Renal pelvis (tissue), 4 donors: ENCODE results near the gene KIF6. TPM values are rescaled to one million over a fixed set of nuclear protein-coding genes. Genes with fewer than 3 reads are reported as not detected.

Experiments
- DNase-seq: peaks from one replicate; pipeline ENCODE4 v3.0.0-alpha.2; 2013
- polyA plus RNA-seq, 3 donors: library from polyadenylated mRNA; unstranded; fragments of 120-200 nt; gene quantifications; one replicate each; pipeline ENCODE4 v1.2.1, GENCODE V29; 2013; ENCODE audit not compliant: insufficient read length in 3 of 3

Gene KIF6
- polyA plus RNA-seq, 3 donors = 3.5 to 4.1 (median 3.9) TPM

DNA sequence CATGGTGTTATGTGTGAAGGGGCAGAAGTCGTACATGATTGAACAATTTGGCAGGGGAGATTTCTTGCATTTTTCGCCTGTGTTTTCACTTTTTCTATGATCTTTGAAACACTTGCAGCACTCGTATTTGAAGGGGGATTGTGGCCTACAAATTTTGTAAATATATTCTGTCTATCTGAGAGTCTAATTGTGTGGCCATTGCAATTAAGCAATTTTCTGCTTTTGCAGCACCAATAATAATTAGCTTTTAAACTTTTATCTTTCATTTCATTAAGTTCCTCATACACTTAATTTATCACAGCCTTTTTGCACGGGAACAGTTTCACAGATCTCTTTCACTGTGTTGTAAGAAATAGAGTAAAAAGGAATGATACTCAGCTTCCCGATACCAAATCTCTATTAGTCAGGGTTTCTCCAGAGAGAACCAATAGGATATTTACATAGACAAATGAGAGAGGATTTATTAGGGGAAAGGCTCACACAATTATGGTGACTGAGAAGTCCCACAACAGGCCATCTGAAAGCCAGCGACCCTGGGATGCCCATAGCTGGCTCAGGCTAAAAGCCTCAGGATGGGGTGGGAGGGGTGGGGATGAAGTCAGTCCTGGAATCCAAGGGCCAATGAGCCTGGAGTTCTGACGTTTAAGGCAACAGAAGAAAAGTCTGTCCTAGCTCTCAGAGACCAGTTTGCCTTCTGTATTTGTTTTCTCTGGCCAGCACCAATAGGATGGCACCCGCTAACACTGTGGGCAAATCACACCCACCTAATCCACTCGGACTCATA lies 58.3 kb downstream of the KIF6 start:
- no peak for DNase-seq

GRCh38 chr6:39665861-39666260 lies 59.3 kb downstream of the KIF6 start:
- DNase-seq = no peak

GRCh38 chr6:39664173-39664572 lies 61.0 kb downstream of the KIF6 start:
- no peak for DNase-seq

- no peak for DNase-seq
Measured at GRCh38 chr6:39657355-39658135, 67.7 kb downstream of the KIF6 start.

GRCh38 chr6:39654121-39654520 lies 71.1 kb downstream of the KIF6 start:
- DNase-seq = no peak

GRCh38 chr6:39653612-39654011 lies 71.6 kb downstream of the KIF6 start:
- no peak for DNase-seq

DNA sequence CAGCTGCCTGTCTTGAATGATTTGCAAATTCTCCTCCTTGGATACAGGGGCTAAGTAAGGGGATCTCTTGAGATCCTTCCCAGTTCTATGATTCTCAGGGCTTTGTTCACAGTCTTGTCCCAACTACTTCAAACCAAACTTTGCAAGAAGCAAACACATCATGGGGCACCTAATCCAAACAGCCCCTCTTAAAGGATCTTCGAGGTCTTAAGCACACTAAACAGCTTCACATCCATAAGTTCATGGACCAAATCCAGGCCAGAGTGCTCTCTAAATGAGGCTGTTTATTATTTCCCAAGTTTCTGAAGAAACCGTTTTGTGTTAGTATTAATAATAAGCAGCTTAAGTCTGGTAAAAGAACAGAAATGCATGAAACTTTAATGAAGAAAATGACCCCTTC lies 75.2 kb downstream of the KIF6 start:
- DNase-seq = no peak

DNA sequence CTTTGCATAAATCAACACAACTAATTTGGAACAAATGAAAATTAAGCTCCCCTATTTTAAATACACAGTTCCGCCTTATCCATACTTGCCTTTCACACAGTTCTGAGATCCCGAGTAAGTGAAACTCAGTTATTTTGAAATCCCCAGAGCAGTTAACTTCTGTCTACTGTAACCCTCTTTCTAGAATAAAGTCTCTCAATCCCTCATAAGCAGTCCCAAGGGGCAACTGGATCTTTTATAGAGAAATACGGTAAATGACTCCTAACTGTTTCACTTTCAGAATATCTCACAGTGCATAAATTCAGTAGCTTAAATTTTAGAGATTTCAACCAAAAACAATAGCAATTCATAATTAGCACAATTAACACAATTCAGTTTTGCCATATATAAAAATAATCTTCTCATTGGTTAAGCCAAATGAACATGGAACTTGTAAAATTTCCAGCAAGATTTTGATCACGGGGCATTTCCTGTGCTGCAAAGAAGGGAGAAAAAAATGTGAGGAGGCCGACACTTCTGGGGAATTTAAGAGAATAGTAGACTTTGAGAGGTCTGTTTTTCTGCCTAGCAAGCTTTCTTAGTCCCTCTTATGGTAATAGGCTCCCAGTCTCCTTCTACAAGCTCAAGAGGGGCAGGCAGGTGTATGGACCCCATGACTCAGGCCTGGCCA lies 78.3 kb downstream of the KIF6 start:
- DNase-seq = no peak

DNA sequence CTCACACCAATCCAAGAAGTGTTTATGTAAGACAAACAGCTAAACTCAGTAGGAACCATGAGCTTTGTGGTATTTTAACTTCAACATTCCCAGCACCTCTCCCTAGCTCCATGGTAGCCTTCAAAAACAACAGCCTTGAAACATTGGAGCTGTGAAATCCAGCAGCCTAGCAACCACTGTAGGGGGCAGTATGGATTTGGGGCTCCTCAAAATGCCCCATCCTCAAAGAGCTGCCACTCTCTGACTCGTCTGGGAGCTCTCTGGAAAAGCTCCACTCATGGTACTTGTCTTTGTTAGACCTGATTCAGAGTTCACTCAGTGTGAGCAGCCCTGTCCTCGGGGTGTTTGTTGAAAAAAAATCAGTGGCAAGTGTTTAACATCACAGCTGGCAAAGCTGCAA lies 82.9 kb downstream of the KIF6 start:
- DNase-seq = no peak

DNA sequence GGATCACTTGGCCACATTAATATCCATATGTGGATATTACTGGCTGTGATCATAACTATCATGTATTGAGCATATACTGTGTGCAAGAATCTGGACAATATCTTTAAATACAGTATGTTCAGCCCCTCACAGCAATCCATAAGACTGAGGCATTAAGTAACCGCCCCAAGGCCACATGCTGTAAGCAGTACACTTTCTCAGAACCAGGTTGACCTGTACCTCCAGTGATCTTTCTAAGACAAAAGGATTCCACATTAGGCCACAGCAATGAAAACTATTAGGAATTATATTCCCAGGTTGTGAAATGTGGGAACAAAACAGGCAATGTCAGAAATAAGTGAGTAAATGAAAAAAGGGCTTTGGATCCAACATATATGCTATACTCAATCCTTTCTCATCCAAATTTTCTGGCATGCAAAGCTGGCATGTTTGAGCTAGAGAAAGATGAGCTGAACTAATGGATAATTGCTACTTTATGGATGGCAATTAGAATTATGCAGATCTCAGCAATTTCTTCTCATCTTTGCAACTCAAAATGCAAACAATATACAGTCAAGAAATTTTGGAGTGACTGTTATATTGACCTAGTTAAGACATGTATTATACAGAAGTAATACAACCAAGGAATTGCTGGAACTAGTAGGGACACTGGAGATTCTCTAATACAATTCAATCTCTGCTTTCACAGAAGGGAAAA lies 86.9 kb downstream of the KIF6 start:
- DNase-seq = no peak

DNA sequence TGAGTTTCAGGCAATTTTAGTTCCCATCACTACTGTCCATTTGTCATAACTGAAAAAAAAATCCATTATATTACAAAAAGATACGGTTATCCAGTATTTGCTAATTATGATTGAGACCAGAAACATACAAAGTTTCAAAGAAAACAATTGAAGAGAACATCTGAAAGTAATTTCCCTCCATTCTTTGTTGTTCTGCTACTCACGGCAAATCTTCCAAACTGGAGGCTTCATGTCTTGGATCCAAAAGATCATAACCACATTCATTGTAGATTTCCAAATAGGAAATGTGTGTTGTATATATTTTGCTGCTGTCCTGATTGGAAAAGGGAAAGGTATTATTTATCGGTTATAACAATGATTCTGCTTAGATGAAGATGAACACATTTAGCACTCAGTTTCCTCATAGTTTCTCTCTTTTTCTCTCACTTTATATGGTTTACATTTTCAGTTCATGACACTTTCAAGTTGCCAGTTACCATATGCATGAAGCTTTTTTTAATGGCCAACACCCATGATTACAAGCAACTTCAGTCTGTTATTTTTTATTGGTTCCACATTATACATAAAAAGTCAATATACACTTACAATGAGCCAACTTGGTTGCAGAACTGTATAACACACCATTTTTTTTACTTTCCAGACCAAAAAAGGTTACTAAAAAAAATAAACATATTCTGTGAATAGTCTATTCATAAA lies 90.4 kb downstream of the KIF6 start:
- no peak for DNase-seq

DNA sequence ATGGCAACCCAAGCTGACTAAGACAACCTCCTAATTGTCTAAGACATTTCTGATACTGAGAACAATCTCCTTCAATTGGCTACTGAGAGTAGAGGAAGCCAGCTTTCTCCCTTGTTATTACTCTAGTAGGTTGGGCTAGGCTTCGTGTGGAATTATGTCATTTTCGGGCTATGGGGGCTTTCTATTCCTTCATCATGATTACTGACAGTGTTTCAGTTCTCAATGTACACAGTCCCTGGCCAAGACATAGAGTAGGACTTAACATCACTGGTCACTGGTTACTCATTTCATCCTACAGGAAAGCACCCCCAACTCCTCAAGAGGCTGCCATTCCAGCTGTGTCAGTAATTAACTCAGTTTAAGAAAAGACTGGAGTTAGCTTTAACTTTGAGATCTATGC lies 100.0 kb downstream of the KIF6 start:
- DNase-seq = no peak

- DNase-seq = no peak
Measured at GRCh38 chr6:39623750-39624149, 101.5 kb downstream of the KIF6 start.

DNA sequence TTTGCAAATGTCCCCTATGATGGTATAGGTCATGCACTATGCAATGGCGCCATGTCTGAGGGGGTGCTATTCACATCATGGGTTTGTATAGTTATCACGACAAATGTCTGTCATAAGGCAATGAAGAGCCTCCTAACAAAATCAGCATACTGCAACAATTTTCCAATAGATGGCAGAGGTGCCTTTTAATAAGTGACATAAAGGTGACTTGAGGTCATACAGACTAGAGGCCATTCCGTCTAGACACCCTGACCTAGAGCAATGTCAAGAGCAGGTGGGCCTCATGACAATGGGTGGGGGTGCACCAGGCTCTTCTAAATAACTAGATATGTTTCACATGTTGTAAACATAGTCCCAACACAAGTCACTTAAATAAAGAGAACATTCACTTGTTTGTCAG lies 107.7 kb downstream of the KIF6 start:
- DNase-seq = no peak

DNA sequence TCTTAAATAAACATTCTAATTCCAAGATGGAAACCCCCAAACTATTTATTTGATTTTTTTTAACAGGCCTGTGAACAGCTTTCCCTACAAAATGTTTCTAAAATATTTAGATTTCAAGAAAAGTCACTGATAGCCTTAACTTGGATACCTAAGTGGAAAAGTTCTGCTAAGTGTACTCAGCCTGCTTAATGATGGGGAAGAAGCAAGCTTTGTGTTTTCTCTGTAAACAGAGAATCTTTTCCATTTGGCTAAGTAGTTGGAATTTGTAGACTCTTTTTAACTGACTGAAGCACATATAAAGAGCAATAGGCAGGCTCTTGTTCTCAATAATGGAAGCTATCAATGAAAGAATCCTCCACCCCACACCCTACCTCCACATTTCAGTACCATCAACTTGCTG lies 108.2 kb downstream of the KIF6 start:
- no peak for DNase-seq

- DNase-seq = no peak
Measured at GRCh38 chr6:39615622-39616021, 109.6 kb downstream of the KIF6 start.

GRCh38 chr6:39614393-39614950 lies 110.7 kb downstream of the KIF6 start:
- no peak for DNase-seq

DNA sequence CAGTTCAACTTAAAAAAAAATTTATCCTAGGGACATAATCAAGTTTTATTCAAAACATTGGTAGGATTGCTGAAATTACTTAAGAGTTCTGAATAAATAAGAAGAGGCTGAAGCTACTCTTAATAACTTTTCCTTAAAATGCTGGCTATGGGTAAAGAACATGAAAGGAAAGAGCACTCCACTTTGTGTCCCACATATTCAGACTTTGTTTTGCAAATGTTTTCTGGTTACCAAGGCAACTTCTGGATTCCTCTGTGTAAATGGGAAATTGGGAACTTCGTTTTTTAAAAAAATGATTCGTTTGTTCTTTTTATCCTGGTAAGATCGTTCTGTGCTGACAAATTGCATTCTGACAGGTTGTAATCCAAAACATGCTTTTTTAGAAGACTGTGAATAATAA lies 115.0 kb downstream of the KIF6 start:
- DNase-seq = peak; percentile 75

DNA sequence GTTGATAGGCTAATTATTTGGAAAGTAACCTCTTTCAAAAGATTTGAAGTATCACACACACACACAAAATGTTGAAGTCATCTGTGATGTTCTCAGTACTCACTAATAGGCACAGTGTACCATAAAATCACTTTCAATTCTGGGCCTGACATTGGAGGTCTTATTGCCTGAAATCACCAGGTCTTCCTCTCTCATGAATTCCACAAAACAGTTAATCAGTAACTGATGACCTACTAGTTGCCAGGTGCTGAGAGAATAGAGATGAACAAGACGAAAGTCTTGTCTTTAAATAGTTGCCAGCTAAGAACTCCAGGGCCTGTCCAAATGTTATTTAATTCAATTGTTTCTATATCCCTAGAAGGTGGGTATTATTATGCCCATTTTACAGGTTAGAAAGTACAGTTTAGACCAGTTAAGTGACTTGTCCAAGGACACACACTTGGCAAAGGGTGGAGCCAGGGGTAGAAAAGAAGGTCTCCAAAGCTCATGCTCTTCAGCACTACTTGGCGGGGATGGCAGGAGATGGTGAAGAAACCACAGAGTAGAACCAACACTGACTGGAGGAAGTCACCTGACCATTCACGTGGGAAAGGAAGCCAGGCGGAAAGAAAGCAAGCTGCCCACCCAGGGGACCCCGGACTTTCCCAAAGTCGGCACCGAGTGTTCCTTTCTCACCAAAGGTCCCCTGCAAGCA lies 116.4 kb downstream of the KIF6 start:
- DNase-seq = no peak
